Small intestine (tissue), 7 donors: ENCODE results near the gene SORCS2. TPM values are rescaled to one million over a fixed set of nuclear protein-coding genes. Genes with fewer than 3 reads are reported as not detected.

Source experiments
- DNase-seq, 2 donors: peaks; one replicate each; pipeline versions ENCODE4 v3.0.0 to v3.0.0-alpha.2; 2013
- FAIRE-seq: peaks from 2 replicates; lab custom pipeline; 2012; peaks lifted over from hg19 to GRCh38; lab: Jason Lieb, UNC
- H3K27ac ChIP-seq, 3 donors: one replicate each; pipeline ENCODE4 v1.5.1; 2013; ENCODE audit warnings: low read length in 2 of 3, mild to moderate bottlenecking in 2 of 3, control low read depth in 1 of 3, inconsistent platforms in 1 of 3, low read depth in 1 of 3, moderate library complexity in 1 of 3
- H3K27me3 ChIP-seq, 3 donors: one replicate each; pipeline ENCODE4 v1.6.1; 2013; ENCODE audit warnings: low read length in 3 of 3, inconsistent platforms in 1 of 3; ENCODE audit not compliant: control insufficient read depth in 3 of 3, insufficient read depth in 3 of 3
- H3K36me3 ChIP-seq, 3 donors: one replicate each; pipeline ENCODE4 v1.6.1; 2013; ENCODE audit warnings: low read length in 3 of 3, inconsistent platforms in 1 of 3, low read depth in 1 of 3, mild to moderate bottlenecking in 1 of 3, moderate library complexity in 1 of 3; ENCODE audit not compliant: control insufficient read depth in 3 of 3, insufficient read depth in 2 of 3
- H3K4me1 ChIP-seq, 3 donors: one replicate each; pipeline ENCODE4 v1.6.1; 2013; ENCODE audit warnings: low read length in 2 of 3, inconsistent platforms in 1 of 3, low read depth in 1 of 3, mild to moderate bottlenecking in 1 of 3, moderate library complexity in 1 of 3; ENCODE audit not compliant: control insufficient read depth in 3 of 3, insufficient read depth in 2 of 3
- H3K4me3 ChIP-seq, 3 donors: one replicate each; pipeline ENCODE4 v1.5.1; 2013; ENCODE audit warnings: low read length in 3 of 3, control low read depth in 1 of 3, inconsistent platforms in 1 of 3, low read depth in 1 of 3, mild to moderate bottlenecking in 1 of 3, moderate library complexity in 1 of 3
- H3K9me3 ChIP-seq, 2 donors: one replicate each; pipeline ENCODE4 v1.6.1; 2013; ENCODE audit warnings: low read depth in 1 of 2, low read length in 1 of 2; ENCODE audit not compliant: control insufficient read depth in 2 of 2, insufficient read depth in 1 of 2
- WGBS, 3 donors: extraction: QIAGEN DNeasy Blood & Tissue Kit; methylation state at CpG; one replicate each; pipeline ENCODE4 v1.1.7; 2013; 5-methylcytosine and 5-hydroxymethylcytosine counted together
- polyA plus RNA-seq, 4 donors: library from polyadenylated mRNA; stranded (reverse) in 3 of 4; unstranded in 1 of 4; fragments of 200-250 nt in 3 of 4; fragments of 120-200 nt in 1 of 4; gene quantifications; one replicate each; pipeline versions ENCODE4 v1.2.1 to v1.2.3, GENCODE V29; 2013
- donor health status: healthy with polysubstance abuse.
- donor health status: control.
- donor health status: control.
- donor health status: Bipolar disorder and iron deficiency.
- donor health status: healthy.

SORCS2 gene
- polyA plus RNA-seq, 4 donors: 0.63 to 3.3 (median 2.2) TPM; not detected in 1

GRCh38 chr4:7734651-7735260 lies 542.4 kb downstream of the SORCS2 start:
- 40 to 63% (median 58%) methylated on average over 19 to 20 of the region's 20 CpGs for WGBS, 3 donors
- Histone ChIP-seq H3K27me3 (peaks cover 0 to 4% (median 0%) of the 10 kb centered on the region in 3 donors), H3K27ac (no peak overlapping the region), H3K4me1 (no peaks in the 10 kb centered on the region), H3K4me3 (no peak overlapping the region), H3K9me3 (no peaks in the 10 kb centered on the region), H3K36me3 (peaks cover 0 to 3% (median 0%) of the 10 kb centered on the region in 3 donors)
- DNase-seq (no peak), FAIRE-seq (no peak)

- no peak overlapping the region for H3K4me3 ChIP-seq
- WGBS, 3 donors: 86 to 88% (median 87%) methylated on average over 5 of the region's 5 CpGs
- FAIRE-seq: no peak
Measured at GRCh38 chr4:7735395-7735794, 543.1 kb downstream of the SORCS2 start.

GRCh38 chr4:7735961-7736360 lies 543.6 kb downstream of the SORCS2 start:
- Histone ChIP-seq H3K9me3 (no peaks in the 10 kb centered on the region), H3K4me1 (no peaks in the 10 kb centered on the region), H3K27me3 (peaks cover 0 to 4% (median 0%) of the 10 kb centered on the region in 3 donors), H3K36me3 (peaks cover 0 to 3% (median 0%) of the 10 kb centered on the region in 3 donors), H3K27ac (no peak overlapping the region), H3K4me3 (no peak overlapping the region)
- FAIRE-seq (no peak), DNase-seq (no peak)
- WGBS, 3 donors: 62 to 80% (median 78%) methylated on average over 8 of the region's 8 CpGs

More at GRCh38 chr4:7735395-7735794, 543.1 kb downstream of the SORCS2 start:
- H3K9me3 ChIP-seq: no peaks in the 10 kb centered on the region
- no peak overlapping the region for H3K27ac ChIP-seq
- H3K36me3 ChIP-seq: peaks cover 0 to 3% (median 0%) of the 10 kb centered on the region in 3 donors
- no peak for DNase-seq
- peaks cover 0 to 4% (median 0%) of the 10 kb centered on the region in 3 donors for H3K27me3 ChIP-seq
- H3K4me1 ChIP-seq: no peaks in the 10 kb centered on the region

- H3K36me3 ChIP-seq: peaks cover 0 to 3% (median 0%) of the 10 kb centered on the region in 3 donors
- FAIRE-seq (no peak), DNase-seq (no peak)
- H3K27me3 ChIP-seq: peaks cover 0 to 4% (median 0%) of the 10 kb centered on the region in 3 donors
- no peaks in the 10 kb centered on the region for H3K4me1 ChIP-seq
- no peak overlapping the region for H3K4me3 ChIP-seq
- H3K27ac ChIP-seq: no peak overlapping the region
- H3K9me3 ChIP-seq: no peaks in the 10 kb centered on the region
- WGBS, 3 donors: 75 to 80% (median 77%) methylated on average over 31 of the region's 31 CpGs
Measured at GRCh38 chr4:7736436-7737267, 544.3 kb downstream of the SORCS2 start.

GRCh38 chr4:7737268-7737645 lies 544.9 kb downstream of the SORCS2 start:
- Histone ChIP-seq H3K4me1 (no peaks in the 10 kb centered on the region), H3K27me3 (peaks cover 0 to 4% (median 0%) of the 10 kb centered on the region in 3 donors), H3K36me3 (peaks cover 0 to 3% (median 0%) of the 10 kb centered on the region in 3 donors), H3K4me3 (no peak overlapping the region), H3K27ac (no peak overlapping the region), H3K9me3 (no peaks in the 10 kb centered on the region)
- WGBS, 3 donors: 80 to 83% (median 83%) methylated on average over 13 to 14 of the region's 14 CpGs
- FAIRE-seq (no peak), DNase-seq (no peak)

- 86 to 93% (median 90%) methylated on average over 19 of the region's 19 CpGs for WGBS, 3 donors
- Histone ChIP-seq H3K9me3 (no peaks in the 10 kb centered on the region), H3K36me3 (peaks cover 0 to 3% (median 0%) of the 10 kb centered on the region in 3 donors), H3K4me1 (no peaks in the 10 kb centered on the region), H3K27ac (no peak overlapping the region), H3K4me3 (no peak overlapping the region), H3K27me3 (peaks cover 0 to 4% (median 0%) of the 10 kb centered on the region in 3 donors)
- DNase-seq: no peak
- no peak for FAIRE-seq
Measured at GRCh38 chr4:7737752-7738457, 545.6 kb downstream of the SORCS2 start.

GRCh38 chr4:7738458-7739076 lies 546.2 kb downstream of the SORCS2 start:
- H3K9me3 ChIP-seq: no peaks in the 10 kb centered on the region
- no peaks in the 10 kb centered on the region for H3K4me1 ChIP-seq
- H3K36me3 ChIP-seq: peaks cover 0 to 3% (median 0%) of the 10 kb centered on the region in 3 donors
- FAIRE-seq (no peak), DNase-seq (no peak)
- WGBS, 3 donors: 92 to 94% (median 92%) methylated on average over 31 to 32 of the region's 32 CpGs
- H3K27ac ChIP-seq: no peak overlapping the region
- H3K27me3 ChIP-seq: peaks cover 0 to 4% (median 0%) of the 10 kb centered on the region in 3 donors
- no peak overlapping the region for H3K4me3 ChIP-seq
